ENCODE results near the gene TRAF3IP1.

TRAF3IP1 gene

DNA sequence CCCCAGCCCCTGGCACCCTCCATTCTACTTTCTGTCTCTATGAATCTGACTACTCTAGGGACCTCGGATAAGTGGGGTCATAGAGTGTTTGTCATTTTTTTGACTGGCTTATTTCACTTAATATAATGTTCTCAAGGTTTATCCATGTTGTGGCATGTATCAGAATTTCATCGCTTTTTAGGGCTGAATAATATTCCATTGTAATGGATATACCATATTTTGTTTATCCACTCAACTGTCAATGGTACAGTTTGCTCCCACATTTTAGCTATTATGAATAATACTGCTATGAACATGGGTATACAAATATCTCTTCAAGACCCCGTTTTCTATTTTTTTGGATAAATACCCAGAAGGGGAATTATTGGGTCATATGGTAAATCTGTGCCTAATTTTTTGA, 7.4 kb downstream of the TRAF3IP1 start:
- TF ChIP-seq ZFP30 (CRISPR knock-in tag; IDR thresholded peaks at IDR 0.05) (no peak), ZNF8 (CRISPR knock-in tag; IDR thresholded peaks at IDR 0.05) (peak; percentile 92)
- ATAC-seq, result no peak

DNA sequence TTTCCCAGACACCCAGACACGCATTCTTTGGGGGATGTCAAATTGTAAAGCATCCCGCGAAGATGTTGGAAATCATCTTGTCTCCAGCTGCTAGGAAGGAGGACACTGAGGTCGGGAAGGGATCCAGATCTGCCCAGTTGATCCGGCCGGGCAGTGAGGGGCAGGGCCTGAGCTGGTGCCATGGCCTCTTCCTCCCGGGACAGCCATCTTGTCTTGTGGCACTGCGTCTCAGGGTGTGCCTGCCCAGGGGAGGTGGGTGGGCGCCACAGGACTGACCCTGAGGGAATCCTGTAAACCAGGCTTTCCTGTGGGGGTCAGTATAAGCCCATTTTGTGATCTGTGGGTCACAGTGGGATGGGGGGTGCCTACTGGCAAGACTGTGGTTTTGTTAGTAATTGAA, 10.1 kb downstream of the TRAF3IP1 start:
- no peak for ATAC-seq
- TF ChIP-seq, protein P1, sequence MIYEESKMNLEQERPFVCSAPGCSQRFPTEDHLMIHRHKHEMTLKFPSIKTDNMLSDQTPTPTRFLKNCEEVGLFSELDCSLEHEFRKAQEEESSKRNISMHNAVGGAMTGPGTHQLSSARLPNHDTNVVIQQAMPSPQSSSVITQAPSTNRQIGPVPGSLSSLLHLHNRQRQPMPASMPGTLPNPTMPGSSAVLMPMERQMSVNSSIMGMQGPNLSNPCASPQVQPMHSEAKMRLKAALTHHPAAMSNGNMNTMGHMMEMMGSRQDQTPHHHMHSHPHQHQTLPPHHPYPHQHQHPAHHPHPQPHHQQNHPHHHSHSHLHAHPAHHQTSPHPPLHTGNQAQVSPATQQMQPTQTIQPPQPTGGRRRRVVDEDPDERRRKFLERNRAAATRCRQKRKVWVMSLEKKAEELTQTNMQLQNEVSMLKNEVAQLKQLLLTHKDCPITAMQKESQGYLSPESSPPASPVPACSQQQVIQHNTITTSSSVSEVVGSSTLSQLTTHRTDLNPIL (CRISPR knock-in tag; IDR thresholded peaks at IDR 0.05; ENCODE audit: low read depth), result no peak
- TF ChIP-seq ZFP3 (CRISPR knock-in tag; IDR thresholded peaks at IDR 0.05) (no peak), ESRRG (CRISPR knock-in tag; IDR thresholded peaks at IDR 0.05) (no peak), ZNF565 (CRISPR knock-in tag; conservative IDR thresholded peaks at IDR 0.05; ENCODE audit: low read depth) (no peak), PPARA (CRISPR knock-in tag; IDR thresholded peaks at IDR 0.05; ENCODE audit: borderline replicate concordance) (no peak), ZNF70 (CRISPR knock-in tag; IDR thresholded peaks at IDR 0.05) (no peak), ARNTL (CRISPR knock-in tag; IDR thresholded peaks at IDR 0.05; ENCODE audit: borderline replicate concordance, low read depth) (no peak), TOX (CRISPR knock-in tag; IDR thresholded peaks at IDR 0.05; ENCODE audit: borderline replicate concordance) (no peak), GLIS3 (CRISPR knock-in tag; IDR thresholded peaks at IDR 0.05) (no peak), TCF4 (CRISPR knock-in tag; IDR thresholded peaks at IDR 0.05; ENCODE audit: borderline replicate concordance) (no peak), RARB (CRISPR knock-in tag; IDR thresholded peaks at IDR 0.05) (no peak), SNAI2 (CRISPR knock-in tag; IDR thresholded peaks at IDR 0.05) (no peak)
- TF ChIP-seq, protein P2, sequence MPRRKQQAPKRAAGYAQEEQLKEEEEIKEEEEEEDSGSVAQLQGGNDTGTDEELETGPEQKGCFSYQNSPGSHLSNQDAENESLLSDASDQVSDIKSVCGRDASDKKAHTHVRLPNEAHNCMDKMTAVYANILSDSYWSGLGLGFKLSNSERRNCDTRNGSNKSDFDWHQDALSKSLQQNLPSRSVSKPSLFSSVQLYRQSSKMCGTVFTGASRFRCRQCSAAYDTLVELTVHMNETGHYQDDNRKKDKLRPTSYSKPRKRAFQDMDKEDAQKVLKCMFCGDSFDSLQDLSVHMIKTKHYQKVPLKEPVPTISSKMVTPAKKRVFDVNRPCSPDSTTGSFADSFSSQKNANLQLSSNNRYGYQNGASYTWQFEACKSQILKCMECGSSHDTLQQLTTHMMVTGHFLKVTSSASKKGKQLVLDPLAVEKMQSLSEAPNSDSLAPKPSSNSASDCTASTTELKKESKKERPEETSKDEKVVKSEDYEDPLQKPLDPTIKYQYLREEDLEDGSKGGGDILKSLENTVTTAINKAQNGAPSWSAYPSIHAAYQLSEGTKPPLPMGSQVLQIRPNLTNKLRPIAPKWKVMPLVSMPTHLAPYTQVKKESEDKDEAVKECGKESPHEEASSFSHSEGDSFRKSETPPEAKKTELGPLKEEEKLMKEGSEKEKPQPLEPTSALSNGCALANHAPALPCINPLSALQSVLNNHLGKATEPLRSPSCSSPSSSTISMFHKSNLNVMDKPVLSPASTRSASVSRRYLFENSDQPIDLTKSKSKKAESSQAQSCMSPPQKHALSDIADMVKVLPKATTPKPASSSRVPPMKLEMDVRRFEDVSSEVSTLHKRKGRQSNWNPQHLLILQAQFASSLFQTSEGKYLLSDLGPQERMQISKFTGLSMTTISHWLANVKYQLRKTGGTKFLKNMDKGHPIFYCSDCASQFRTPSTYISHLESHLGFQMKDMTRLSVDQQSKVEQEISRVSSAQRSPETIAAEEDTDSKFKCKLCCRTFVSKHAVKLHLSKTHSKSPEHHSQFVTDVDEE (CRISPR knock-in tag; IDR thresholded peaks at IDR 0.05), result no peak
- TF ChIP-seq, protein P3, sequence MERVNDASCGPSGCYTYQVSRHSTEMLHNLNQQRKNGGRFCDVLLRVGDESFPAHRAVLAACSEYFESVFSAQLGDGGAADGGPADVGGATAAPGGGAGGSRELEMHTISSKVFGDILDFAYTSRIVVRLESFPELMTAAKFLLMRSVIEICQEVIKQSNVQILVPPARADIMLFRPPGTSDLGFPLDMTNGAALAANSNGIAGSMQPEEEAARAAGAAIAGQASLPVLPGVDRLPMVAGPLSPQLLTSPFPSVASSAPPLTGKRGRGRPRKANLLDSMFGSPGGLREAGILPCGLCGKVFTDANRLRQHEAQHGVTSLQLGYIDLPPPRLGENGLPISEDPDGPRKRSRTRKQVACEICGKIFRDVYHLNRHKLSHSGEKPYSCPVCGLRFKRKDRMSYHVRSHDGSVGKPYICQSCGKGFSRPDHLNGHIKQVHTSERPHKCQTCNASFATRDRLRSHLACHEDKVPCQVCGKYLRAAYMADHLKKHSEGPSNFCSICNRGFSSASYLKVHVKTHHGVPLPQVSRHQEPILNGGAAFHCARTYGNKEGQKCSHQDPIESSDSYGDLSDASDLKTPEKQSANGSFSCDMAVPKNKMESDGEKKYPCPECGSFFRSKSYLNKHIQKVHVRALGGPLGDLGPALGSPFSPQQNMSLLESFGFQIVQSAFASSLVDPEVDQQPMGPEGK (CRISPR knock-in tag; IDR thresholded peaks at IDR 0.05; ENCODE audit: borderline replicate concordance), result no peak
- TF ChIP-seq, protein P4, sequence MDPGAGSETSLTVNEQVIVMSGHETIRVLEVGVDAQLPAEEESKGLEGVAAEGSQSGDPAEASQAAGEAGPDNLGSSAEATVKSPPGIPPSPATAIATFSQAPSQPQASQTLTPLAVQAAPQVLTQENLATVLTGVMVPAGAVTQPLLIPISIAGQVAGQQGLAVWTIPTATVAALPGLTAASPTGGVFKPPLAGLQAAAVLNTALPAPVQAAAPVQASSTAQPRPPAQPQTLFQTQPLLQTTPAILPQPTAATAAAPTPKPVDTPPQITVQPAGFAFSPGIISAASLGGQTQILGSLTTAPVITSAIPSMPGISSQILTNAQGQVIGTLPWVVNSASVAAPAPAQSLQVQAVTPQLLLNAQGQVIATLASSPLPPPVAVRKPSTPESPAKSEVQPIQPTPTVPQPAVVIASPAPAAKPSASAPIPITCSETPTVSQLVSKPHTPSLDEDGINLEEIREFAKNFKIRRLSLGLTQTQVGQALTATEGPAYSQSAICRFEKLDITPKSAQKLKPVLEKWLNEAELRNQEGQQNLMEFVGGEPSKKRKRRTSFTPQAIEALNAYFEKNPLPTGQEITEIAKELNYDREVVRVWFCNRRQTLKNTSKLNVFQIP (CRISPR knock-in tag; IDR thresholded peaks at IDR 0.05; ENCODE audit: borderline replicate concordance, low read depth), result no peak

DNA sequence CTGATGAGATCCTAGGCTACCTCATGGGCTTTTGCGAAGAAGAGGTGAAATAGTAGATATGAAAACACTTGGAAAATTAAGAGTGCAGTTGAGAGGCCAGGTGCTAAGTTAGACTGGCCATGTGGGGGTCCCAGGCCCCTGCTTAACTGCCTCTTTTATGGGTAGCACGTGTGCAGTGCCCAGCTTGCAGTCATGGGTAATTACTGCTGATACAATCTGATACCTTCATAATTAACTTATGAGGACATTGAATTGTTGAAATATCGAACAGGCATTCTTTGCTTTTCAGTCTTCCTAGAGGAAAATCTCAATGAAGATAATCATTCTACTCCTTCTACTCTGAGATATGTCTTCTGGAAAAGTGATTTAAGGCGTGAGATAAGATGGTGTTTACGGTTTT, 11.6 kb downstream of the TRAF3IP1 start:
- TF ChIP-seq, protein P4 (CRISPR knock-in tag; IDR thresholded peaks at IDR 0.05; ENCODE audit: borderline replicate concordance, low read depth), result no peak
- 0 out of 2 replicates have a peak, but pooled peaks have one; percentile 10 for TF ChIP-seq TCF4 (CRISPR knock-in tag; IDR thresholded peaks at IDR 0.05; ENCODE audit: borderline replicate concordance)
- ATAC-seq, result no peak

DNA sequence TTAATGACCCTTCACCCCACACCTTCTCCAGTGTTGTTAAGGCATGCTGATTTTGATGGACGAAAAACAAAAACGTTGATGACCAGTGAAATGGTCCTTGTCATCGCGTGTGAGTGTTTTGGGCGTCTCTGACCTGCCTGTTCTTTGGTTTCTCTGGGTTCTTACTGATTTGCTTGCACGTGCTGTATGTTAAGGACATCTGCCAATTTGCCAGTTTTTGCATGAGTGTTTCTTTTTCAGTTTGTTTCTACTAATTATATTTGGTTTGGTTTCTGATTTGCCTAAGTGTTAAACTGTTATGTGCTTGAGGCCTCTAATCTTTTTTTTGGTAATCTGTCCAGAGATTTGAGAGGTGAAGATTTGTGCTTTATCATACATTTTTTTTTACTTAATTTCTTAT, 14.6 kb downstream of the TRAF3IP1 start:
- no peak for ATAC-seq
- no peak for TF ChIP-seq ZC3H10 (CRISPR knock-in tag; IDR thresholded peaks at IDR 0.05)
- TF ChIP-seq ZNF8 (CRISPR knock-in tag; IDR thresholded peaks at IDR 0.05), result no peak
- no peak for TF ChIP-seq RARB (CRISPR knock-in tag; IDR thresholded peaks at IDR 0.05)
- no peak for TF ChIP-seq TOX (CRISPR knock-in tag; IDR thresholded peaks at IDR 0.05; ENCODE audit: borderline replicate concordance)
- no peak for TF ChIP-seq OSR1 (CRISPR knock-in tag; IDR thresholded peaks at IDR 0.05)
- TF ChIP-seq, protein P2 (CRISPR knock-in tag; IDR thresholded peaks at IDR 0.05), result no peak
- TF ChIP-seq, protein P3 (CRISPR knock-in tag; IDR thresholded peaks at IDR 0.05; ENCODE audit: borderline replicate concordance), result no peak
- no peak for TF ChIP-seq TCF4 (CRISPR knock-in tag; IDR thresholded peaks at IDR 0.05; ENCODE audit: borderline replicate concordance)
- TF ChIP-seq, protein P1 (CRISPR knock-in tag; IDR thresholded peaks at IDR 0.05; ENCODE audit: low read depth), result no peak
- no peak for TF ChIP-seq GLIS3 (CRISPR knock-in tag; IDR thresholded peaks at IDR 0.05)
- no peak for TF ChIP-seq SNAI2 (CRISPR knock-in tag; IDR thresholded peaks at IDR 0.05)
